Measurements from ENCODE around the gene HMX2.
"Not testable (repeated sequence)": the region's sequence is repeated elsewhere in the genome, so short reads cannot be mapped to it uniquely, and the experiment has no call there.

HMX2 gene

GRCh38 chr10:123164319-123164718 is 16.4 kb downstream of the HMX2 start:
- POLR2A ChIA-PET: no interaction called here
- TF ChIP-seq CTCF (IDR thresholded peaks at IDR 0.05; ENCODE audit: control extremely low read depth, extremely low read depth, low read depth, missing control alignments): no peak
- DNase-seq (ENCODE audit: extremely low spot score): no peak
- CTCF ChIA-PET: interaction anchor here (0.8 to 2.0 kb wide), 4 partner anchors 8 to 121 kb away, joined by 3 to 5 read pairs (median 3); partner anchors contain the start of gene BUB3

- ChIA-PET POLR2A (interaction anchor here (1.4 kb wide), 1 partner anchor 9 kb away, joined by 3 read pairs; no protein-coding TSS in a partner anchor), CTCF (interaction anchor here (1.0 to 2.0 kb wide), 4 partner anchors 12 to 122 kb away, joined by 3 to 5 read pairs (median 4); partner anchors contain the start of gene BUB3)
- TF ChIP-seq CTCF (IDR thresholded peaks at IDR 0.05; ENCODE audit: control extremely low read depth, extremely low read depth, low read depth, missing control alignments): peak; percentile 11
- no peak for DNase-seq (ENCODE audit: extremely low spot score)
Measured at GRCh38 chr10:123165445-123166072, 17.6 kb downstream of the HMX2 start.

DNA sequence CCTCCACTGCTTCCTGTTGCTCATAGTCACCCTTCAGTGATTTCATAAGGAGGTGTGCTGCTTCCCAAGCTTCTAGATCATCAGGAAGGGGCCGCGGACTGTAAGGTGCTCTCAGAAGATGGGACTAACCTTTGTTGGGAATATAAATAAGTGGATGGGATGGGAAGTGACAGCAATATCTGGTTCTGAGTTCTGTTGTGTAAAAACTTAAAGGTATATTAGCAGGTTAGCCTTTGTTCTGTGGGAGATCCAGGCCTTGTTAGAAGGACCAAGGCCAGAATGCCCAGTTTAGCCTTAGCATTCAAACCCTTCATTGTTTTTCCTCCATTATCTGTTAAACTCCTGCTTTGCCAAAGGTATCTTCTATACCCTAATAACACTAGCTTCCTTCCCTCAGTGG is 18.7 kb downstream of the HMX2 start:
- no peak for DNase-seq (ENCODE audit: extremely low spot score)
- no peak for TF ChIP-seq CTCF (IDR thresholded peaks at IDR 0.05; ENCODE audit: control extremely low read depth, extremely low read depth, low read depth, missing control alignments)
- POLR2A ChIA-PET: no interaction called here
- CTCF ChIA-PET: interaction anchor here (1.3 to 2.0 kb wide), 3 partner anchors 17 to 123 kb away, joined by 3 to 5 read pairs (median 3); no protein-coding TSS in a partner anchor

GRCh38 chr10:123170961-123171360 is 23.0 kb downstream of the HMX2 start:
- DNase-seq (ENCODE audit: extremely low spot score): no peak
- TF ChIP-seq CTCF (IDR thresholded peaks at IDR 0.05; ENCODE audit: control extremely low read depth, extremely low read depth, low read depth, missing control alignments): no peak
- POLR2A ChIA-PET: no interaction called here
- CTCF ChIA-PET: interaction anchor here (1.4 to 5.2 kb wide), 3 partner anchors 14 to 128 kb away, joined by 3 to 22 read pairs (median 3); no protein-coding TSS in a partner anchor

- ChIA-PET POLR2A (interaction anchor here (1.7 kb wide), 1 partner anchor 18 kb away, joined by 4 read pairs; the partner anchor contains the start of gene BUB3), CTCF (interaction anchor here (1.4 to 5.2 kb wide), 3 partner anchors 14 to 128 kb away, joined by 3 to 22 read pairs (median 3); no protein-coding TSS in a partner anchor)
- not testable (repeated sequence) for DNase-seq (ENCODE audit: extremely low spot score)
Measured at GRCh38 chr10:123171616-123172015, 23.7 kb downstream of the HMX2 start.

GRCh38 chr10:123175389-123176387 is 27.8 kb downstream of the HMX2 start:
- POLR2A ChIA-PET: interaction anchor here (1.1 kb wide), 1 partner anchor 22 kb away, joined by 3 read pairs; the partner anchor contains the start of gene BUB3
- TF ChIP-seq CTCF (IDR thresholded peaks at IDR 0.05; ENCODE audit: control extremely low read depth, extremely low read depth, low read depth, missing control alignments): no peak
- no peak for DNase-seq (ENCODE audit: extremely low spot score)
- CTCF ChIA-PET: interaction anchor here (1.0 to 1.8 kb wide), 2 partner anchors 49 to 205 kb away, joined by 3 to 5 read pairs; no protein-coding TSS in a partner anchor

- DNase-seq (ENCODE audit: extremely low spot score); POLR2A ChIA-PET: not testable (repeated sequence)
- CTCF ChIA-PET: interaction anchor here (2.1 kb wide), 1 partner anchor 10 kb away, joined by 5 read pairs; no protein-coding TSS in a partner anchor
Measured at GRCh38 chr10:123178390-123178789, 30.5 kb downstream of the HMX2 start.
